NCI-H2227 (cell line): ENCODE measurements around the gene GUF1.

ENCODE experiments used
- DNase-seq: peaks from one replicate; lab custom pipeline; 2025; ENCODE audit not compliant: unreplicated experiment; lab: John Stamatoyannopoulos, UW

The GUF1 gene

DNA sequence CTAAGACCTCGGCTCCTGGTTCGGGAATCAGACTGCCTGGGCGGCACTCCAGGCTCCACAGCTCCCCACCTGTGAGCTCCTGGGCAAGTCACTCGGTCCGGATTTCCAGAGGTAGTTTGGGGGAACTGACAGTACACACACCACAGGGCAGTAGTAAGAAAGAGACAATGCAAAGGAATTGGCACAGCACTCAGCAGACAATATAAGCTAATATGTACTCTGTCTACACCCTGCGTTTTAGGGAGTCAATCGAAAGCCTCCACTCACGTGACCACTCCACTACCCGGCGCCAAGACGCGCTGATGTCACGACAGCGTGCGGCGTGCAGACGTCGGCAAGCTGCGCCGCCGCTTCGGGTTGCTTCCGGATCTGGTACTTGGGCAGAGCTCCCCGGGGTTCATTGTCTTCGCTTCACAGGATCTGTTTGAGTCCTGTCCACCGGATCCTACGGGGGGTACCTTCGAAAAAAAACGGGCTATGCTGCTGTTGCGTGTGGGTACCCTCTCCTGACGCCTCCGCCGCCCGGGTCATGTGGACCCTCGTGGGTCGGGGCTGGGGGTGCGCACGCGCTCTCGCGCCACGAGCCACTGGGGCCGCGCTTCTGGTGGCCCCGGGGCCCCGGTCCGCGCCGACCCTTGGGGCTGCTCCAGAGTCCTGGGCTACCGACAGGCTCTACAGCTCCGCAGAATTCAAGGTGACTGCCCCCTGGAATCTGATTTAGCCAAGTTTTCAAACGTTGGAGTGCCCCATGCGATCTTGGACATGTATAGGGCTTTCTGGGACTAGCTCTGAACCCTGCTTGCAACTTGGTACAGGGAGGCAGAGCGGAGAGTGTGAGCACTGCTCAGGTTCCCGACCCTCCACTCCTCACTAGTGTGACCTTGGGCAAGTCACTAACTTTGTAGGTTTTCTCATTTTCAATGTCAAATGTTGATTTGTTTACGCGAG lies at the start of gene GUF1:
Gene GUF1, plus strand, starts transcription at position 327 of the 948 bp plus-strand sequence. Its CDS starts 203 bp downstream, at position 530.
- DNase-seq, result peak; percentile 88

DNA sequence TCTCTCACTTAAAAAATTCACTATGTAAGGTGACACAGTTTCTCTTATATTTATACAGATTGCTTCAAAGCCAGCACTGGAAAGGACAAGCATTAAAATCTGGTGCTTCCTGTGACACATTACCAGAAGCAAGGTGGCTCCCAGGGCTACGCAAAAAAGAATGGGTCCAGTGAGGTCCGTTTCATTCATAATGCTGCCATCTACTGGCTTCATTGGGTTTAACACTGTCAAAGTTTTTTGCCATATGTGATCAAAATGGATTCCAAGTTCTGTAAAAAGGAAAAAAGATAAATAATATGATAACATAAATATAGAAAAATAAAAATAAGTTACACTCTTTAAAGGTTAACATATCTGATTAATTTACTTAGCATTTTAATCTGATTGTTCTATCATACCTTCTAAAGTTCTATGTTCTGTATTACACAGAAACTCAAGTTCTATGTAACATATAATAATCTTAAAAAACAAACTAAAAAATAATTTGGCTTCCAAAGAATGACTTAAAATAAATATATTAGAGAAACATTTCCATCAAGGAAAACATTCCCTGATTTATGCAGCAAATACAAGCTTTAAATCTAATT lies 48.8 kb upstream of the GUF1 start:
- DNase-seq, result peak; percentile 42

DNA sequence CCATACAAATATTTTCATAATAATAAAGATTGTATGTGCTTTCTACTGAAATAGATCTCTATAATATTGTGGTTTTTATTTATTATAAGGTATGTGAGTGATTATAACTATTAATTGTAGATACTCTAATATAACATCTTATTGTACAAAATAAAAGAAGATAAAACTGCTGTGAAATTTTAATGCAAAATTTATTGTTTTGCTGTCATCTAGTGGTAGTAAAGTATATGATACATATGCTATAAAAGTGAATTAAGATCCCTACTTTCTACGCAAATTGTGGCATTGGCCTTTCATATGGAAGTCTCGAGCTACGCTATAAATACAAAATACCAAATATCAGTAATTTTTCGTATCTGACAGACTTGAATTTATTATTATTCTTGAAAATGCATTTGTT lies 46.1 kb upstream of the GUF1 start:
- DNase-seq, result no peak

DNA sequence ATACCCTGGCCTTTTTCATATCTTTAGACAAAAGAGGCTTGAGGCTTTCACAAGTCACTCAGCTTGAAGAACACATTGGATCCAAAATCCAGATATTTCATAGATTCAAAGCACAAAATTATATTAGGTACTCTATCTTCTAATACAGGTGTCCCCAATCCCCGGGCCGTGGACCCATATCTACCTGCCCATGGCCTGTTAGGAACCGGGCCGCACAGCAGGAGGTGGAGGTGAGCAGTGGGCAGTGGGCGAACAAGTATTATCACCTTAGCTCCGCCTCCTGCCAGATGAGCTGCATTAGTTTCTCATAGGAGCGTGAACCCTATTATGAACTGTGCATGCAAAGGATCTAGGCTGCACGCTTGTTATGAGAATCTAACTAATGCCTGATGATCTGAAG lies 45.5 kb upstream of the GUF1 start:
- no peak for DNase-seq

DNA sequence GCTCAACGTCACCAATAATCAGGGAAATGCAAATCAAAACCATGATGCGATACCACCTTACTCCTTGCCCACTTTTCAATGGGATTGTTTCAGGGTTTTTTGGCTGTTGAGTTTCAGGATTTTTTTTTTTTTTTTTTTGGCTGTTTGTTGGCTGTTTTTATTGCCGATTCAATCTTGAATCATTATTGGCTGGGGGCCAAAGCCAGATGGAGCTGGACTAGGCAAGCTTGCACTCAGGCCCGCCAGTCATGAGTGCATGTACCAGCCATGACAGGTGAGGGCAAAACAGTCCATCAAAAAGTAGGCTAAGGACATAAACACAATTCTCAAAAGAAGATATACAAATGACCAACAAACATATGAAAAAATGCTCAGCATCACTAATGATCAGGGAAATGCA lies 40.1 kb upstream of the GUF1 start:
- no peak for DNase-seq

GRCh38 chr4:44646151-44646550 lies 32.1 kb upstream of the GUF1 start:
- no peak for DNase-seq

DNA sequence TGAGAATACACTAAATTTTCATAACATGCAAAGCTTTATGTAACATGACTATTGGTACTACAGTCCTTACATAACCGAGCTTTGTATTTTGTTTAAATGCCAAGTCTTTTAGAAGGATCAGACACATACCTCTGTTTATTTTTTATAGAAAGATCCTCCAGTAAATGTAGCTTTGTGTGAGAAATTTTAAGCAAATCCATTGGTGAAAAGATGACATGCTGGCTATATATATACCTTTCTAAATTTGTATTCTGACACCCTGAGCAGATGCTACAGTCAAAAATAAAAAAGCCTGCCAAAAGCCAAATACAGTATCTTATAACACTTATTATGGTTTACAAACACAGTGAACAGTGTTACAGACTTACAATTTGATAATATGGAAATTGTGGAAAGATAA lies 26.8 kb upstream of the GUF1 start, which contains the start of gene YIPF7:
Gene YIPF7, minus strand, starts transcription at position 201 of the 400 bp plus-strand sequence. CDS start 1,525 bp downstream, outside the sequence.
- DNase-seq, result no peak

DNA sequence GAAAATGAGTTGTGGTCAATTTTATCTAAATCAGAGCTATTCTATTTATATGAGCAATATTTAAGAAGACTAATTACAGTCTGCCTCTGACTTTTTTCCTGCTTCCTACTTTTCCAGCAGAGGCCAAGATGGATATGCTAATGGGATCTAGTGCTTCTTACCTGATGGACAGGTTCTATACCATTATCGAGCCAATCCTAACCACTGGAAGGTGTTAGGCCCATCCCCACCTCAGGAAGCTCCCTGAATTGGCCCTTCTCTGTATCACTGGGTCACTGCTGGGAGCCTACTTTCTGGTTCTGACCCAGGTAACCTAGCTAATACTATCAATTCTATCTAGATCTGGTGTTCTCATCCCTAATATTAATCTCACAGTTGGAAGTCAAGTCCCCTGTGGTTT lies 26.2 kb upstream of the GUF1 start:
- DNase-seq, result no peak

DNA sequence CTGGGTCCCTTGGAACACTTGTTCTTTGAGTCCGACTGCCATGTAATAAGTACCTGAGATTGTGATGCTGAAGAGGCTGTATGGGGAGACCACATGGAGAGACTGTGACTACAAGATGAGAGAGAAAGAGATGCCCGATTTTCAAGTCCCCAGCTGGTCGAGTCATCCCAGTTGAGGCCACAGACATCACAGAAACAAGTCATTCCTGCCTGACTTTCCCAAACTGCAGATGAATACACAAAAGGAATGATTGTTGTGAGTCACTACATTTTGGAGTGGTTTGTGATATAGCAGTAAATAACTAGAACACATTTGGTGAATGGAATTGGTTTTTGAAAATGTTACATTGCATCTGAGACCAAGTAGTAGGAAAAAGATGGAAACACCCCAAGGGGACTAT lies 17.8 kb upstream of the GUF1 start:
- no peak for DNase-seq

DNA sequence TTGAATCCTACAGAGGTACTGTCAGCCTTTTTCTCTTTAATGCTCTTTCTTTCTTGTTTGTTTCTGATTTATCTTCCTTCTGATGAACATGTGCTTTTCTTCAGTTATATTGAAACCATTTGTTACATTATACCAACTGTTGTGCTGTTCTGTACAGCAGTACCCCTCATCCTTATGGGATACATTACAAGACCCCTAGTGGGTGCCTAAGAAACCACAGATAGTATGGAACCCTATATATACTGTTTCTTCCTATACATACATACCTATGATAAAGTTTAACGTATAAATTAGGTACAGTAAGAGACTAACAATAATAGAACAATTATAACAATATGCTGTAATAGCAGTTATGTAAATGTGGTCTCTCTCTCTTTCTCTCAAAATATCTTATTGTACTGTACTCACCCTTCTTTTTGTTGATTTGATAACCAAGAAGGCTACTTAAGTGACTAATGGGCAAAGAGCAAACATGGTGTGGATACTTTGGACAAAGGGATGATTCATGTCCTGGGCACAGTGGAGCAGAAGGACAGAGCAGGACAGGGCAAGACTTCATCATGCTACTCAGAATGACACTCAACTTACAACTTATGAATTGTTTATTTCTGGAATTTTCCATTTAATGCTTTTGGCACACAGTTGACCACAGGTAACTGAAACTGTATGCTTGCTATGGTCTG lies 16.1 kb upstream of the GUF1 start:
- no peak for DNase-seq

DNA sequence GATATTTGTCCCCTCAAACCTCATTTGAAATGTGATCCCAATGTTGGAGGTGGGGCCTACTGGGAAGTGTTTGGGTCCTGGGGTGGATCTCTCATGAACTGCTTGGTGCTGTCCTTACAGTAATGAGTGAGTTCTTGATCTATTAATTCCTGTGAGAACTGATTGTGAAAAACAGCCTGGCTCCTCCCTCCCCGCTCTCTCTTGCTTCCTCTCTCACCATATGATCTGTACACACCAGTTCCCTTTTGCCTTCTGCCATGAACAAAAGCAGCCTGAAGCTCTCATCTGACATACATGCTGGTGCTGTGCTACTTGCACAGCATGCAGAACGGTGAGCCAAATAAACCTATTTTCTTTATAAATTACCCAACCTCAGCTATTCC lies 15.6 kb upstream of the GUF1 start:
- DNase-seq, result no peak

DNA sequence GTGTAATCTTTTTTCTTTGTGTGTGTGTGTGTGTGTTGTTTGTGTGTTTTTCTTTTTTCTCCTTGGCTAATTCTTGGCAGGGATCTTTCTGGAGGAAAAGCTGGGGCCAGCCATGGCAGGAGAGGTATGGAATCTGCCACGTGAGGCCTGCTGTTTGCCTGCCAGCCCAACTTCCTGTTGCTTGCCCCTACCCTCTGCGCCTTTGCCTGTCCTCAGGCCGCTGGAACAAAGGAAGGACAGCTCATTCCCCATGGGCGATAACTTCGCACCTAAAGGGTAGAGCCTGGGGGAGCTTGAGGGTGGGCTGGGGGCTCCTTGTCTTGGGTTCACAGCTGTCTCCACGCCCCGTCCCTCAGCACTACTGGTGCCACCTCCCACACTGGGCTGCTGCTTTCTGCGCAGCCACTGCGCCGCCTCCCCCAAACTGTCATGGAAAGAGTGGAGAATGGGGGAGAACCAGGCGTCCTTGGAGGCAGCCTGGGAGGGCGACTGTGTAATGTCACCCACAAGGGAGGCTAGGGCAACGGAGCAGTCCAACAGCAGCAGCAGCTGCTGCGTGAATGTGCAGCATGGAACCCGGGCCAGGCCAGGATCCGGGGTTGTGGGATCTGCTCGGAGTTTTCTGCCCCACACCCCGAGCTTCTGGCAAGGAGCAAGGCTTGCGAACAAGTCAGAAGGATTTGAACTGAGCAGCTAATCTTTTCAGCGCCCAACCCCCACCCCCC lies 14.5 kb upstream of the GUF1 start:
- DNase-seq, result no peak

GRCh38 chr4:44668526-44668925 lies 9.7 kb upstream of the GUF1 start:
- DNase-seq, result no peak

- no peak for DNase-seq
Measured at GRCh38 chr4:44670506-44671199, 7.6 kb upstream of the GUF1 start.

DNA sequence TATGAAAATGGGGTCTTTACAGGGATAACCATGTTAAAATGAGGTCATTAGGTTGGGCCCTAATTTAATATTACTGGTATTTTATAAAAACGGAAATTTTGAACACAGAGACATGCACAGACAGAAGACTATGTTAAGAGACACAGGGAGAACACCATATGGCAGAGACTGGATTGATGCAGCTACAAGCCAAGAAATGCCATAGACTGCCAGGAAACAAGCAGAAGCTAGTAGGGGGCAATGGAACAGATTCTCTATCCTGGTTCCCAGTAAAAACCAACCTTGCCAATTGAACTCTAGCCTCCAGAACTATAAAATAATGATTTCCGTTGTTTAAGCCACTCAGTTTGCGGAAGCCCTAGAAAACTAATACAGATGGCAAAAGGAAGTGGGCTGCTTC lies 6.6 kb upstream of the GUF1 start:
- DNase-seq, result no peak

DNA sequence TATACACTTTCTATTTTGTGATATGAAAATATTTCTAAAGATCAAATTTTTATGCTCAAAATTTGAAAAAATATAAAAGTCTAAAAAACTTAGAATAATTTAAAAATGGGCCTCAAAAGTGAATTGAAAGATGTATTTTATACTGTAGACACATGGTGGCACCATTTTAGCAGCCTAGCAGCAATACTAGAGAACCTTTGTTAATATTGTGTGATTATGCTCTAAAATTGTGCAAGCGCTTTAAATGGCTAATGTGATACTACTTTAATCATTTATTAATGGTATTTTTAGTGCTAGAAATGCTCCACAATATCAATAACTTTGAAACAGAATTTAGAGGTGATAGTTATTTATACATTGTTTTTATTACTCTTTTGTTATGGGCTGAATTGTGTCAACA lies 3.7 kb upstream of the GUF1 start:
- no peak for DNase-seq

- DNase-seq, result no peak
Measured at GRCh38 chr4:44675366-44675765, 2.9 kb upstream of the GUF1 start.

GRCh38 chr4:44679060-44679459 lies 840 bp downstream of the GUF1 start:
- no peak for DNase-seq

GRCh38 chr4:44684648-44685047 lies 6.4 kb downstream of the GUF1 start:
- DNase-seq, result no peak

DNA sequence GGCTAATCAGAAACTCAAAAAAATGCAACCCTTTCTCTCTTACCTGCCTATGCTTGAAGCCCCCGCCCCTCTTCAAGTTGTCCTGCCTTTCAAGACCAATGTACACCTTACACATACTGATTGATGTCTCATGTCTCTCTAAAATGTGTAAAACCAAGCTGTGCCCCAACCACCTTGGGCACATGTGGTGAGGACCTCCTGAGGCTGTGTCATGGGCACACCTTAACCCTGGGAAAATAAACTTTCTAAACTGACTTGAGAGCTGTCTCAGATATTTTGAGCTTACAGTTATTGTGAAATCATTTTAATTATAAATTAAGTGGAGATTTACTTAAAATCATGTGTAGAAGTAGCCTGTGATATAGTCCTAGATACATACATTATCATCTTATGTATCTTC lies 22.2 kb downstream of the GUF1 start:
- DNase-seq, result no peak

GRCh38 chr4:44701037-44701436 lies 22.8 kb downstream of the GUF1 start:
- no peak for DNase-seq
